CD4-positive, alpha-beta T cell treated with Interferon gamma for 1 hour (primary cell): ENCODE data around the gene FGFBP3.
"Not testable (repeated sequence)": the region's sequence is repeated elsewhere in the genome, so short reads cannot be mapped to it uniquely, and the experiment has no call there.

Experiments
- DNase-seq: peaks from one replicate; pipeline ENCODE4 v3.0.0-alpha.2; 2020

FGFBP3 gene

GRCh38 chr10:91897421-91897820, 11.9 kb downstream of the FGFBP3 start:
- no peak for DNase-seq

GRCh38 chr10:91896212-91896756, 13.0 kb downstream of the FGFBP3 start:
- DNase-seq, result no peak

DNA sequence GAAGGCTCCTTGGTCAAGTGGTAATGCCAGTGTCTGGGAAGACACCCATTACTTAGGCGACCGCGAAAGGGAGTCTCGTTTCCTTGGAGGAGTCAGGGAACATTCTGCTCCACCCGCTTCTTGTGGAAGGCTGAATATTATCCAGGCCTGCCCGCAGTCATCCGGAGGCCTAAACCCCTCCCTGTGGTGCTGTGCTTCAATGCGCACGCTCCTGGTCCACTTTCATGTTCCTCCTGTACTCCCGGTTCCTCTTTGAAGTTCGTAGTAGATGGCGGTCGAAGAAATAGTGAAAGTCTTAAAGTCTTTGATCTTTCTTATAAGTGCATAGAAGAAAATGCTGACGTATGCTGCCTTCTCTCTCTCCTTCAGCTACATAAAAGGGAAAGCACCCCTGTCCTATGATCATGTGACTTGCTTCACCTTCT, 15.0 kb downstream of the FGFBP3 start:
- DNase-seq, result not testable (repeated sequence)

DNA sequence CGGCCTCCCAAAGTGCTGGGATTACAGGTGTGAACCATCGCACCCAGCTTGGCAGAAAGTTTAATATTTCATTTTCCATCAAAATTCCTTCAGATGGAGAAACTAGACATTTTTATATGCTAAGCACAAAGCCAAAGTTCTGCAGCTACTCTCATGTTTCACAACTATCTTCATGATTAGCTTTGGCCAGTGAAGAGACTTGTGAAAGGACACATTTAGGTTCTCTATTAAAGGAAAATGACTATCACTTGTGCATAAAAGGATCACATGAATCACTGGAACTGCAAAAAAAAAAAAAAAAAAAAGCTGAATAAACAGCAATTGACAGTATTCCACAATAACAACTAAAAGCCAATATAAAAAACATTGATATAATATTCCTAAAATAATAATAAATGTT, 16.2 kb downstream of the FGFBP3 start:
- DNase-seq, result no peak

GRCh38 chr10:91891125-91892001, 17.9 kb downstream of the FGFBP3 start:
- DNase-seq, result no peak

DNA sequence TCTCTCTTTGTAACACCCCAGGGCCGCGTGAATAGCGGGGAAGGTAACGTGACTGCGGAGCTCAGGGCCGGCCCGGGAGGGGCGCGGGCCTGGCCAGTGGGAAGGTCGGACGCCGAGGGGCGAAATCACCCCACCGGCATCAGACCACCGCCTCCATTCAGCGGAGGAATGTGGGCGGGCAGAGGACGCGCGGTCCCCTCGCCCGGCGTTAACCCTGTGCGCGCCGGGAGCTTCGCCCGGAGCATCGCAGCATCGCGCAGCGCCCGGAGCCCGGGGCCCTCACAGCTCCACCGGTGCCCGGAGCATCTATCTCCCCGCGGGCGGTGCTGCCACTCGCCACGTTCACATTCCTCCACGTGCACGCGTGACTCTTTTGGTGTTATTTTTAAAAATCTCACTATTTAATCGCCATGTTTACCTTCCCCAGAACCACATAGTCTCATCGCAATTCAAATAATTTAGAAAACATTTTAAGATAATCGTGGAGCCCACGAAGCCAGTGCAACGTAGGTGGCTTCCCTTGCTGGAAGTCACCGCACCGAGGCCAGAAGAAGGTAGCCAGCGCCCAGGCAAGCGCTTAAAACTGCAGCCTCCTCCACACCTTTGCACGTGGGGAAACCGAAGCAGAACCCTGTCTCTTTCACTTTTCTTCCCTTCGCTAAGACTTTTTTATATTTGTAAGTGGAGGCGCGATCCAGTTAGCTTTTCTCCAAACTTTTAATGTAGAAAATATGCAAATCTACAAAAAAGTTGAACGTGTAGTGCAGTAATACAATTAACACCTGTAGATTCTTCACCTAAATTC, 21.8 kb downstream of the FGFBP3 start:
- no peak for DNase-seq

DNA sequence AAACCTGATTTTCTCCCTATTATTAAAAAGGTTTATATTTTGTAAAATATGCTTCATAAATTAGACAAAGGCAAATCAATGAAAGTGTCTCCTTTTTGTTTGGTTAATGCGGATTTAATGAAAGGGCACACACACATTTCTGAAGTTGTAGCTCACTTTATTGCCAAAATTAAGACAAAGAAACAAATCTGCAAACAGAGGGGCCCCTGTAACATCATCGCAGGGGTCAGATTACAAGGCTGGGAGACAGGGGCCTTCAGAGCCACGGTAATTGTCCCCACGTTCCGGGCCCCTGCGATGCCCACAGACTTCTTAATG, 22.4 kb downstream of the FGFBP3 start:
- no peak for DNase-seq

DNA sequence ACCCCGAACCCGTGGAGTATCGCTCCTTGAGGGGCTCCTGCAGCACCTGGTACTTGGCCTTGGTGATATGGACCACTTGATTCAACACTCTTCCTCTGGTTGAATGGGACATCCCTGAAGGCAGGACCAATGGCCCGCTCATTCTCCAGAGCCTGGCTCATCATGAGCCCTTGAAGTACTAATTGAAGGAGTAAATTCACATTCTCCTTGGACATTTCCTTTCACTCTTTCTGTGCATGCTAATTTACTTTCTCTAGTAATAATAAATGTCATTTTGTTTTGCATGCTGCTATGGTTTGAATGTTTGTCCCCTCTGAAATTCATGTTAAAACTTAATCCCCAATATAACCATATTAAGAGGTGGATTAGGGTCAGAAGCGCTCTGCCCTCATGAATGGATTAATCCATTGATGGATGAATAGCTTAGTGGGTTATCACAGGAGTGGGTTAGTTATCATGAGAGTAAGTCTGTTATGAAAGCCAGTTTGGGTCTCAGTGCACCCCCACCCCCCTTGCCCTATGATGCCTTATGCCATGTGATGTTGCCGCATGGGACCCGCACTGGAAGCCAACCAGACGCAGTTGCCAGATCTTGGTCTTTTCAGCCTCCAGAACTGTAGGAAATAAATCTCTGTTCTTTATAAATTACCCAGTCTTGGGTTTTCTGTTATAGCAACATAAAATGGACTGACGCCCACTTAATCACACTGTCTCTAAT, 23.8 kb downstream of the FGFBP3 start:
- no peak for DNase-seq

GRCh38 chr10:91884536-91884935, 24.8 kb downstream of the FGFBP3 start:
- DNase-seq, result no peak

DNA sequence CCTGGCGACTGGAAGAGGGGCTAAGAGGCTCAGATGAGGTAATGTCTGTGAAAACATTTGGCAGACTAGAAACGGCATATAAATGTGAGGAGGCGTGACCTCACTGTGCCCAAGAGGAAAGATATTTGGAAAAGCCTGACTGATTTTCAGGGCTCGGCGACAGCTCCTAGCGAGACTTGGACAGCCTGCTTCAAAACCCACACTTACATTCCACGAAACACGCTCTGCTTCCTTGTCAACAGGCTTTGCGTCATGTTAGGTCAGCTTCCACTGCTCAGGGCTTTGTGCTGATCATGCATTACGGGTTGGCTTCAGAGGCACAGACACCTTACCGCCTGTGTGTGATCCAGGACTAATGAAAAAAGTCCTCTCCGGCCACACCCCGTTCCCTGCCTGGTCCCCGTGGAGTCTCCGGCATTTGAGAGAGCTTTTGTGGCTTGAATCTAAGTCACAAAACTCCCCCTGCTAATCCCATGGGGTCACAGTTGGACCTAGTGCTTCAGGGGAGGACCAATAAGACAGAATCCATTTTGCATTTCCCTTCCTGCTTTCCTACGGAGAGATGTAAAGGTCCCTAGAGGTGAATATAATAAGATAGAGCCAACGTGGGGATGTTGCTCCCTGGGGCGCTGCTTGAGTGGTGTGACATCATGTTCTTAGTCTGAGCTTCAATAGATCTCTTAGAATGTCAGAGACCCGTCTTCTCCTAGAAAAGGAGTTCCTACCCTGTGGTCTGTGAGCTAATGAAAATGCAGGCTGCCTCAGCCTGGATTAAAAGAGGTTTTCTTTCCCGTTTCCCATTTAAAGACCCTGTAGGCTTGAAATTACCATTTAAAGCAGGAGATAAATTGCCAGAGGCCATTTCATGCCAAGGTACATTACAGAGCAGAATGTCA, 25.5 kb downstream of the FGFBP3 start:
- no peak for DNase-seq

DNA sequence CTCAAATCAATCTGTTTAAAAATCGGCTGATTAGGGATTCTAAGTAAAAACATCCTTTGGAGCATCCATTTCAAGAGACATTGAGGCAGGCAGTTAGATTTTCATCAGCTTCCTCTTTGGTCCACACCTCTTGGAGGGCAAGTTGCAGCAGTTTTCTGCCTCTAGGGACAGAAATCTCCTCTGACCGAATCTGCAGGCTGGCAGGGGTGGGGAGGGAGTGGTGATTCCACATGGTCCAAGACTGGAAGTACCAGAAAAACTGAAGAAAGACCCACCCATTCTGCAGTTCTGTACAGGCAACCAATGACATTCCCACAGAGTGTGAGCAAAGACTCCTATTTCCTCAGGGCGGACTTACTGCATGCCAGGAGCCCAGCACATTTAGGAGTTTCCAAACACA, 29.0 kb downstream of the FGFBP3 start:
- DNase-seq, result no peak

GRCh38 chr10:91879515-91880170, 29.6 kb downstream of the FGFBP3 start:
- no peak for DNase-seq

DNA sequence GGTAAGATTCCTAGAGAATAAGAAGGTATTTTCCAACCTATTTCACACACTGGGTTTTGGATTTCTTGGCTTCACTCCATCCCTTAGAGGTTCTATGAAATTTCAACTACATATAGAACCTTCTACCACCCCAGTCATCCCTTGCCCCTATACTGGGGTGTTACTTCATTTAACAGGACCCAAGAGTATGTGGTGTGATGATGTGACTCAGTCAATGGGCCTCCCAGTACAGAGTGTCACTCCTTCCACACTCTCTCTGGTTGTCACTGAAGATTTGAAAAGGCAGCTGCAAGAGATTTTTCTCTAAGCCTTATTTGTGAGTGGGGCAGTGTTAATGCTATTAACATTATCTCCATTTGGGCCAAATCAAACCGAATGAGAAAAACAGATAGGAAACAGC, 33.5 kb downstream of the FGFBP3 start:
- no peak for DNase-seq

DNA sequence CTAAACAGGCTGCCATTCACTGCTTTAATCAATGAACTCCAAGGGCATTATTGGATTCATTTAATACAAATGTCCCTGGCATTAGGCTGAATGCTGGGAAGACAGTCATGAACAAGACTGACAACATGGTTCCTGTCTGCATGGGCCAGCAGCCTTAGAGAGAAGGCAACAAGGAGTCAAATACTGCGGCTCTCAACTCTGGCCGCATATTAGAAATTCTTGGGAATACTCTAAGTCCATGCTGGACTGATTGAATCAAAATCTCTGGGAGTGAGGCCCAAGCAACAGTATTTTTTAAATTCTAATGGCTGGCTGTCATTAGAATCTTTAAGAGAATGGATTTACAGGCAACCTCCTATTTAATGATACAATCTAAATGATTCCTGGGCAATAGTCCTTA, 34.1 kb downstream of the FGFBP3 start:
- DNase-seq, result no peak

DNA sequence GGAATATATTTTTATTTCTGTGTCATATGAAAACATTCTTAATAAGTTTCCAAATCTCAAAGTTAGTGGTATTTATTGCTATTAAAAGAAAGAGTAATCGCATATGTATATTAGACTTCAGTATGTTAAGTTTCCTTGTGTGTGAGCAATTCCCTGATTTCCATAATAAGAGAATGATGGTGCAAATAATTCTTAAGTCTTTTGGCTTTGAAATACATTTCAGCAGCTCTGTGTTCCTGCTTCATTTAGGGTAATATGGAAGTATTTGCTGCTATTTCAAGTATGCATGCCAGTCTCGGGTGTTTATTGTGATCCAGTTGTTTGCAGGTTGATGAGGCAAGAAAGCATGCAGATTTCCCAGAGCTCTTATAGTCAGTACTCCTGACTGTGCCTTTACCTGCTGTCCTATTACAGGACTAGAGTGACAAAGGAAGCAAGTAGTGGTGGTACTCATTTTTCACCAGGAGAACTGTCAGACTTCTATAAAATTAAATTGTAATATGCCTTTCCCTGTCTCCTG, 43.7 kb downstream of the FGFBP3 start:
- no peak for DNase-seq

DNA sequence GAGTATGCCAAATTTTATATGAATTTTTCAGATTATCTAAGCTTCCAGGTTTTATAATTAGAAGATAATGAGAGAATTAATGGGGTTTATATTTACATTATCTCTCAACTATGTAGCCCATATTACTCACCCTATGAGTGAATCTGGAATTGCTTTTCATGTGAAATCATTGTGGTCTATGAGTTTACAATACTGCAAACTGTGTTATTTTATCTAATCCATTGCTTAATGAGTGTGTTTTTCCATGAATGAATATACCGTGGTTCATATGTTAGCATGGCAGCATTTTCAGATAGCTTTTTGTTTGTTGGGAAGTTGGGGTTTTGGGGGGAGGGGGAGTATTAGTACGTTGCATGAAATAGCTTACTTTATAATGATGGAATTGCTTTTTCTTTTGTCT, 44.5 kb downstream of the FGFBP3 start:
- no peak for DNase-seq

GRCh38 chr10:91864099-91864498, 45.2 kb downstream of the FGFBP3 start:
- no peak for DNase-seq

GRCh38 chr10:91860885-91861284, 48.4 kb downstream of the FGFBP3 start:
- no peak for DNase-seq

DNA sequence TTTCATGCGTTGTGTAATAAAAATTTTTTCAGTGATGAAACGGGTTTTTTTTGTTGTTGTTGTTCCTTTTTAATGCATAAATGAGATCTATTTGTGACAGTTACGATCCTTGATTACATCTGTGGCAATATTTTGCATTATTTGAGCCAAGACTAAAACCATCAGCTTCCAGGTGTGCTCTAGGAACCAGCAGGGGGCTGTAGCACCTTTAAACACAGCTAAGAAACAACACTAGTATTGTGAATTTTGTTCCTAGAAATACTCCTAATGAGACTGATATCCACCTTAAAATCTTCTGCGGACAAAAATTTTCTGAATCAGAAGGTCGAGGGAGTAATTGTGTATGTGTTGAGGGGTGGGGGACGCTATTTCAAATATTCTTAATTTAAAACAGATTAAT, 52.6 kb downstream of the FGFBP3 start:
- no peak for DNase-seq
